GM10266 (cell line): ENCODE measurements around the gene CDK15.

Experiments
- DNase-seq: peaks from one replicate; pipeline ENCODE4 v3.0.0; 2012; ENCODE audit errors: extremely low spot score
- CTCF ChIP-seq: IDR thresholded peaks from 2 replicates; pipeline ENCODE4 v1.5.1; 2012; ENCODE audit warnings: mild to moderate bottlenecking, low read depth; ENCODE audit not compliant: control insufficient read depth, insufficient read depth; ENCODE audit errors: missing control alignments

The CDK15 gene

GRCh38 chr2:201900362-201900761 lies 94.0 kb downstream of the CDK15 start:
- TF ChIP-seq CTCF, result no peak
- no peak for DNase-seq

GRCh38 chr2:201901786-201902185 lies 95.4 kb downstream of the CDK15 start:
- TF ChIP-seq CTCF, result no peak
- peak; percentile 31 for DNase-seq

GRCh38 chr2:201904538-201905420 lies 98.4 kb downstream of the CDK15 start:
- no peak for TF ChIP-seq CTCF
- DNase-seq, result no peak

- DNase-seq, result no peak
Observed at GRCh38 chr2:201906777-201907562, 100.6 kb downstream of the CDK15 start.

GRCh38 chr2:201907563-201907881 lies 101.2 kb downstream of the CDK15 start:
- no peak for TF ChIP-seq CTCF
- DNase-seq, result no peak

More at GRCh38 chr2:201906777-201907562, 100.6 kb downstream of the CDK15 start:
- TF ChIP-seq CTCF, result no peak

GRCh38 chr2:201908901-201909300 lies 102.6 kb downstream of the CDK15 start:
- DNase-seq, result no peak
- TF ChIP-seq CTCF, result no peak

GRCh38 chr2:201909348-201909747 lies 103.0 kb downstream of the CDK15 start:
- TF ChIP-seq CTCF, result no peak
- DNase-seq, result no peak
